Heart left ventricle (tissue), 16 donors: ENCODE measurements around the gene DPEP3. TPM values are rescaled to one million over a fixed set of nuclear protein-coding genes. Genes with fewer than 3 reads are reported as not detected.
"Not testable (repeated sequence)": the region's sequence is repeated elsewhere in the genome, so short reads cannot be mapped to it uniquely, and the experiment has no call there.

ENCODE experiments used
- ATAC-seq, 4 donors: fragments of 200-7000 bp; cut with Tn5 transposase; one replicate each; pipeline ENCODE4 v1.9.1; 2020 to 2022; ENCODE audit warnings: moderate library complexity in 4 of 4, mild to moderate bottlenecking in 3 of 4, moderate number of reproducible peaks in 1 of 4
- DNase-seq, 5 donors: peaks; one replicate each; pipeline ENCODE4 v3.0.0-alpha.2; 2020
- H3K27ac ChIP-seq, 12 donors: fragments of 200-600 bp; sonication (generic) in 4 of 12; one replicate each; pipeline versions ENCODE4 v1.5.0 to v1.8.0; 2016 to 2022; ENCODE audit warnings: mild to moderate bottlenecking in 2 of 12
- H3K27me3 ChIP-seq, 9 donors: fragments of 200-600 bp; sonication (generic) in 2 of 9; one replicate each; pipeline versions ENCODE4 v1.5.1 to v1.8.0; 2016 to 2022; ENCODE audit warnings: mild to moderate bottlenecking in 3 of 9
- H3K36me3 ChIP-seq, 9 donors: fragments of 200-600 bp; sonication (generic) in 2 of 9; one replicate each; pipeline versions ENCODE4 v1.5.0 to v1.8.0; 2018 to 2022; ENCODE audit warnings: mild to moderate bottlenecking in 2 of 9
- H3K4me1 ChIP-seq, 12 donors: fragments of 200-600 bp; sonication (generic) in 4 of 12; one replicate each; pipeline versions ENCODE4 v1.5.0 to v1.8.0; 2016 to 2022; ENCODE audit warnings: mild to moderate bottlenecking in 3 of 12
- H3K4me3 ChIP-seq, 12 donors: fragments of 200-600 bp; sonication (generic) in 4 of 12; one replicate each; pipeline versions ENCODE4 v1.5.0 to v1.8.0; 2017 to 2022; ENCODE audit warnings: mild to moderate bottlenecking in 9 of 12, moderate library complexity in 4 of 12
- H3K9me3 ChIP-seq, 12 donors: fragments of 200-600 bp; sonication (generic) in 4 of 12; one replicate each; pipeline versions ENCODE4 v1.5.0 to v1.8.0; 2016 to 2022; ENCODE audit warnings: mild to moderate bottlenecking in 1 of 12
- CTCF ChIP-seq, 12 donors: fragments of 200-600 bp; sonication (generic) in 4 of 12; IDR thresholded peaks; one replicate each; pipeline versions ENCODE4 v1.5.0 to v1.8.0; 2018 to 2022; ENCODE audit warnings: antibody characterized with exemption in 12 of 12, mild to moderate bottlenecking in 5 of 12
- POLR2A ChIP-seq, 2 donors: fragments of 450-650 bp; IDR thresholded peaks; one replicate each; pipeline ENCODE4 v1.6.1; 2017; ENCODE audit warnings: antibody characterized with exemption in 2 of 2, mild to moderate bottlenecking in 2 of 2, moderate library complexity in 2 of 2
- WGBS, 4 donors: extraction: QIAGEN DNeasy Blood & Tissue Kit in 2 of 4; methylation state at CpG; one replicate each; pipeline versions ENCODE4 v1.1.5 to v1.1.7; 2013 to 2018; 5-methylcytosine and 5-hydroxymethylcytosine counted together
- intact Hi-C, 10 donors: fragments of 100-400 bp; cut with DNase I; formaldehyde crosslinking; loops; one replicate each; pipeline versions ENCODE4 v1.11.1 to v1.14.2; 2022
- polyA plus RNA-seq, 2 donors: library from polyadenylated mRNA; stranded (reverse); fragments of 200-250 nt; gene quantifications; one replicate each; pipeline ENCODE4 v1.2.3, GENCODE V29; 2013
- total RNA-seq, 9 donors: library from RNA; depleted of rRNA in 2 of 9; stranded (reverse); fragments of >200 nt in 2 of 9; fragmentation: NEBNext Ultra II Directional in 3 of 9; extraction: Animal tissue kit (Norgen Biotek cat#: 25700) in 3 of 9; gene quantifications; one replicate each; pipeline versions ENCODE4 v1.1.0 to v1.2.4, GENCODE V29; 2016 to 2023
- donor health status: ischemic (EF 13 %, LVEDD 7.1; RV severe dilation, severe dysfunction).
- donor health status: healthy with polysubstance abuse.
- donor health status: DM: no; HTN: yes; CAD: no.
- donor health status: DM: no; HTN: no; CAD: no.
- donor health status: ischemic (EF 25% LVEDD 6.9; RV normal size, moderate dysfunction).
- donor health status: ischemic (EF 25% LVEDD 5.7; RV mildly dilated, moderate dysfunction).
- donor health status: healthy.
- donor health status: DM: yes; HTN: yes; CAD: no.
- donor health status: ischemic (EF 35%, LVEDD 5.7; RV mildly dilated, moderate dysfunction).
- donor health status: nonischemic (EF 11% LVEDD 7.7; RV severe dilation, severe dysfunction).
- donor health status: DM: yes; HTN: yes; CAD: no.
- donor health status: PGD.
- donor health status: ischemic (EF 29% LVEDD 5.4; RV normal size, mild dysfunction).
- donor health status: nonischemic (EF 23%, LVEDD 6.1; RV moderate dilation, normal function).

The DPEP3 gene
- total and polyA plus RNA-seq, 11 donors: 0.13 to 0.16 TPM; not detected in 9

GRCh38 chr16:67996666-67997065 lies 16.4 kb upstream of the DPEP3 start:
- Histone ChIP-seq H3K27ac (no peak overlapping the region), H3K4me1 (peaks cover 0 to 64% (median 19%) of the 10 kb centered on the region in 12 donors), H3K9me3 (no peaks in the 10 kb centered on the region), H3K27me3 (no peaks in the 10 kb centered on the region), H3K36me3 (peaks cover 0 to under 1% (median 0%) of the 10 kb centered on the region in 9 donors), H3K4me3 (no peak overlapping the region)
- WGBS, 4 donors: 93 to 97% (median 94%) methylated on average over 5 of the region's 5 CpGs
- intact Hi-C loops: loop anchor here in 3 of 10 donors (10.0 kb wide), 2 partner anchors 48 to 228 kb away; no protein-coding TSS in a partner anchor
- no peak for DNase-seq
- TF ChIP-seq CTCF (IDR thresholded peaks at IDR 0.05): no peak
- no peak for TF ChIP-seq POLR2A (IDR thresholded peaks at IDR 0.05)
- ATAC-seq: no peak

- H3K36me3 ChIP-seq: peaks cover 0 to 11% (median 0%) of the 10 kb centered on the region in 9 donors
- intact Hi-C loops: loop anchor here in 3 of 10 donors (10.0 kb wide), 2 partner anchors 49 to 229 kb away; no protein-coding TSS in a partner anchor
- no peak for DNase-seq
- ATAC-seq: no peak
- peaks cover 0 to 52% (median 16%) of the 10 kb centered on the region in 12 donors for H3K4me1 ChIP-seq
- 82 to 91% (median 90%) methylated on average over 5 of the region's 5 CpGs for WGBS, 4 donors
- no peak overlapping the region for H3K4me3 ChIP-seq
- TF ChIP-seq CTCF (IDR thresholded peaks at IDR 0.05): no peak
- TF ChIP-seq POLR2A (IDR thresholded peaks at IDR 0.05): no peak
- H3K27ac ChIP-seq: peak overlapping the region in 1 of 12 donors; percentile 28
- no peaks in the 10 kb centered on the region for H3K9me3 ChIP-seq
- H3K27me3 ChIP-seq: no peaks in the 10 kb centered on the region
These were observed 15.1 kb upstream of the DPEP3 start for GRCh38 chr16:67995423-67995822.

- intact Hi-C loops: loop anchor here in 6 of 10 donors (5.0 to 10.0 kb wide), 6 partner anchors 48 to 238 kb away; no protein-coding TSS in a partner anchor
- Histone ChIP-seq H3K27ac (peak overlapping the region in 11 of 12 donors; percentile 67 to 88 (median 82)), H3K4me3 (peak overlapping the region in 4 of 12 donors; percentile 35 to 54 (median 49)), H3K36me3 (peaks cover 0 to 13% (median 0%) of the 10 kb centered on the region in 9 donors), H3K4me1 (peaks cover 0 to 38% (median 9%) of the 10 kb centered on the region in 12 donors)
- not testable (repeated sequence) for H3K27me3 ChIP-seq, H3K9me3 ChIP-seq, DNase-seq
- peak in 2 of 4 donors; percentile 8 to 38 for ATAC-seq
- 50 to 67% (median 63%) methylated on average over 4 to 6 of the region's 6 CpGs; no CpG with 5 or more reads in 1 of the 4 donors for WGBS, 4 donors
These were observed 13.7 kb upstream of the DPEP3 start for GRCh38 chr16:67994040-67994408.

- WGBS, 4 donors: 5 to 18% (median 12%) methylated on average over 15 to 39 of the region's 39 CpGs
- no peaks in the 10 kb centered on the region for H3K27me3 ChIP-seq
These were observed 13.1 kb upstream of the DPEP3 start for GRCh38 chr16:67993207-67994039.

More at GRCh38 chr16:67993207-67994039, 13.1 kb upstream of the DPEP3 start:
- intact Hi-C loops: loop anchor here (1.0 to 10.0 kb wide), 9 partner anchors 47 to 239 kb away; no protein-coding TSS in a partner anchor
- no peaks in the 10 kb centered on the region for H3K9me3 ChIP-seq
- H3K4me1 ChIP-seq: peaks cover 0 to 36% (median 9%) of the 10 kb centered on the region in 12 donors
- ATAC-seq: peak; percentile 90 to 95 (median 94)
- peaks cover 0 to 13% (median 0%) of the 10 kb centered on the region in 9 donors for H3K36me3 ChIP-seq
- peak overlapping the region; percentile 43 to 88 (median 81) for H3K27ac ChIP-seq
- peak overlapping the region in 10 of 12 donors; percentile 3 to 54 (median 47) for H3K4me3 ChIP-seq
- peak; percentile 83 to 92 (median 88) for DNase-seq
- TF ChIP-seq CTCF (IDR thresholded peaks at IDR 0.05) (peak; percentile 97 to 100 (median 100)), POLR2A (IDR thresholded peaks at IDR 0.05) (peak in 1 of 2 donors; percentile 29)
